HuH-7 (cell line): ENCODE data around the gene OR56A5.
"Not testable (repeated sequence)": the region's sequence is repeated elsewhere in the genome, so short reads cannot be mapped to it uniquely, and the experiment has no call there.

Experiments used
- DNase-seq: peaks from one replicate; pipeline ENCODE4 v3.0.0; 2011; ENCODE audit warnings: low spot score

The OR56A5 gene

GRCh38 chr11:5968394-5968793, at the start of gene OR56A5:
TSS of gene OR56A5 (minus strand) at chr11:5968494. CDS start at chr11:5968494, 0 bp downstream.
- DNase-seq, result no peak

- DNase-seq, result no peak
Observed at GRCh38 chr11:6013042-6013441, 44.7 kb upstream of the OR56A5 start.

GRCh38 chr11:6012035-6012668, 43.9 kb upstream of the OR56A5 start:
- no peak for DNase-seq

GRCh38 chr11:6006846-6007245, 38.6 kb upstream of the OR56A5 start, which contains the start of gene OR56A4:
TSS of gene OR56A4 (minus strand) at chr11:6006946. CDS start at chr11:6002992, 3,954 bp downstream.
- DNase-seq, result no peak

- no peak for DNase-seq
Observed at GRCh38 chr11:6006395-6006794, 38.1 kb upstream of the OR56A5 start.

- no peak for DNase-seq
Observed at GRCh38 chr11:6002202-6002699, 34.0 kb upstream of the OR56A5 start.

GRCh38 chr11:5994791-5995190, 26.5 kb upstream of the OR56A5 start:
- DNase-seq, result no peak

GRCh38 chr11:5992604-5993251, 24.4 kb upstream of the OR56A5 start:
- peak; percentile 55 for DNase-seq

- no peak for DNase-seq
Observed at GRCh38 chr11:5992150-5992549, 23.9 kb upstream of the OR56A5 start.

GRCh38 chr11:5989203-5989602, 20.9 kb upstream of the OR56A5 start:
- DNase-seq, result no peak

GRCh38 chr11:5986885-5987284, 18.6 kb upstream of the OR56A5 start, which contains the start of gene OR52L1:
TSS of gene OR52L1 (minus strand) at chr11:5986985. CDS start at chr11:5986930, 55 bp downstream.
- DNase-seq, result no peak

- DNase-seq, result no peak
Observed at GRCh38 chr11:5983443-5983842, 15.1 kb upstream of the OR56A5 start.

- DNase-seq, result no peak
Observed at GRCh38 chr11:5973530-5973929, 5.2 kb upstream of the OR56A5 start.

- no peak for DNase-seq
Observed at GRCh38 chr11:5967708-5968107, 586 bp downstream of the OR56A5 start.

GRCh38 chr11:5966958-5967357, 1.3 kb downstream of the OR56A5 start:
- DNase-seq, result no peak

- not testable (repeated sequence) for DNase-seq
Observed at GRCh38 chr11:5960704-5961320, 7.5 kb downstream of the OR56A5 start.

GRCh38 chr11:5955586-5955985, 12.7 kb downstream of the OR56A5 start:
- DNase-seq, result no peak

- no peak for DNase-seq
Observed at GRCh38 chr11:5941951-5942350, 26.3 kb downstream of the OR56A5 start, which contains the start of gene OR56A3. TSS of gene OR56A3 (plus strand) at chr11:5942251. CDS start at chr11:5947347, 5,096 bp downstream.

- DNase-seq, result no peak
Observed at GRCh38 chr11:5940748-5941147, 27.5 kb downstream of the OR56A5 start.

- DNase-seq, result peak; percentile 28
Observed at GRCh38 chr11:5938603-5938965, 29.7 kb downstream of the OR56A5 start.

- no peak for DNase-seq
Observed at GRCh38 chr11:5937868-5938602, 30.3 kb downstream of the OR56A5 start.

GRCh38 chr11:5933116-5933515, 35.2 kb downstream of the OR56A5 start:
- no peak for DNase-seq
